Left ventricle myocardium inferior (tissue), 1 donor: ENCODE results near the gene THAP3. TPM values are rescaled to one million over a fixed set of nuclear protein-coding genes. Genes with fewer than 3 reads are reported as not detected.

Experiments
- DNase-seq: peaks from one replicate; pipeline ENCODE4 v3.0.0-alpha.2; 2020
- H3K27ac ChIP-seq: fragments of 200-600 bp; replicated peaks from 2 replicates; pipeline ENCODE4 v1.8.0; 2021
- H3K27me3 ChIP-seq: fragments of 200-600 bp; 2 replicates; pipeline ENCODE4 v1.8.0; 2021; ENCODE audit warnings: low read depth
- H3K36me3 ChIP-seq: fragments of 200-600 bp; 2 replicates; pipeline ENCODE4 v1.8.0; 2021
- H3K4me1 ChIP-seq: fragments of 200-600 bp; 2 replicates; pipeline ENCODE4 v1.8.0; 2021
- H3K4me3 ChIP-seq: fragments of 200-600 bp; 2 replicates; pipeline ENCODE4 v1.8.0; 2021; ENCODE audit warnings: mild to moderate bottlenecking, moderate library complexity
- H3K9me3 ChIP-seq: fragments of 200-600 bp; replicated peaks from 2 replicates; pipeline ENCODE4 v1.8.0; 2021
- intact Hi-C: fragments of 100-400 bp; cut with micrococcal nuclease; formaldehyde crosslinking; loops from one replicate; pipeline ENCODE4 v1.11.0; 2022
- long read RNA-seq: library from polyadenylated mRNA; unstranded; transcript quantifications from one replicate; pipeline ENCODE4 v2.0.0, GENCODE V29; 2021
- total RNA-seq: library from RNA; stranded (reverse); fragmentation: NEBNext Ultra II Directional; extraction: Animal tissue kit (Norgen Biotek cat#: 25700); gene quantifications from one replicate; pipeline ENCODE4 v1.2.1, GENCODE V29; 2021
- TF ChIP-seq, protein P1 (sequence below): fragments of 200-600 bp; IDR thresholded peaks from 2 replicates; pipeline ENCODE4 v1.8.0; 2021; ENCODE audit warnings: antibody characterized with exemption, mild to moderate bottlenecking, borderline replicate concordance
- donor health status: DM: no; HTN: yes; CAD: no; lungs with severe emphysema.

The THAP3 gene, protein sequence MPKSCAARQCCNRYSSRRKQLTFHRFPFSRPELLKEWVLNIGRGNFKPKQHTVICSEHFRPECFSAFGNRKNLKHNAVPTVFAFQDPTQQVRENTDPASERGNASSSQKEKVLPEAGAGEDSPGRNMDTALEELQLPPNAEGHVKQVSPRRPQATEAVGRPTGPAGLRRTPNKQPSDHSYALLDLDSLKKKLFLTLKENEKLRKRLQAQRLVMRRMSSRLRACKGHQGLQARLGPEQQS
- 14.9 TPM for total RNA-seq
- long read RNA-seq, partial matches to known transcripts, result 20 of 29 reads
- long read RNA-seq, other reads (novel, unspliced or antisense), result 5 of 29 reads

DNA sequence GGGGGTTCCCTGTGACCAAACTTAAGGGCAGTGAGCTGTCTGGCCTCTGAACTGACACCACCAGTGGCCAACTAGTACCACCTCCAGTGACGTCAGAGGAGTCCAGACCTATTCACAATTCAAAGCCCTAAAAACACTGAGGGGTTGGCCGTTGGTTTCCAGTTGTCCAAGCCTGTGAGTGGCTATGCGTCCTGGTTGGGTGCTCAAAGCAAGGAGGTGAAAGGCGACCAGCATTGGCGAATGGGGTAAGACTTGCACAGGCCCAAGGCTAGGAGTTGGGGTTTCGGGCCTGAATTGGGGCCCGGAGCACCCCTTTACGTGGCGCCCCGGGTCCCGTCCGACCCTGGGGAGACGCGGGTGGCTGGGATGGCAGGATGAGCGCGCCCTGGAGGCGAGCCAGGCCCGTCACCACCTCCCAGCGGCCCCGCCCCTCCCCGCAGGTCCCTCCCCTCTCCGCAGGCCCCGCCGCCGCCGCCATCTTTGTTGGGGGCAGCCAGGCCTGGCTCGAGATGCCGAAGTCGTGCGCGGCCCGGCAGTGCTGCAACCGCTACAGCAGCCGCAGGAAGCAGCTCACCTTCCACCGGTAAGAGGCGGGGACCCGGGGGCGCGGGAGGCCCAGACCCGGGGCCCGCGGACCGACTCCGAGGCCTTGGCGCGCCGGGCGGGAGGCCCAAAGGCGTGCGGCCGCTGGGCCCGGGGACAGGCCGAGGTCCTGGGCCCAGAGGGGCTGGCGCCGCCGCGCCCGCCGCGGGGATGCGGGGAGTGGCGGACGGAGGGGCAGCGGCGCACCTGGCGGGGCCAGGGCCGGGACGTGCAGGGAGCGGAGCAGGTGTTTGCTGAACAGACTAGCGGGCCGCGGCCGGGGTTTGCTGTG lies at the start of gene THAP3:
Gene THAP3, plus strand, starts transcription at position 159 of the 874 bp plus-strand sequence. Its CDS starts 351 bp downstream, at position 510.
- TF ChIP-seq, protein P1, sequence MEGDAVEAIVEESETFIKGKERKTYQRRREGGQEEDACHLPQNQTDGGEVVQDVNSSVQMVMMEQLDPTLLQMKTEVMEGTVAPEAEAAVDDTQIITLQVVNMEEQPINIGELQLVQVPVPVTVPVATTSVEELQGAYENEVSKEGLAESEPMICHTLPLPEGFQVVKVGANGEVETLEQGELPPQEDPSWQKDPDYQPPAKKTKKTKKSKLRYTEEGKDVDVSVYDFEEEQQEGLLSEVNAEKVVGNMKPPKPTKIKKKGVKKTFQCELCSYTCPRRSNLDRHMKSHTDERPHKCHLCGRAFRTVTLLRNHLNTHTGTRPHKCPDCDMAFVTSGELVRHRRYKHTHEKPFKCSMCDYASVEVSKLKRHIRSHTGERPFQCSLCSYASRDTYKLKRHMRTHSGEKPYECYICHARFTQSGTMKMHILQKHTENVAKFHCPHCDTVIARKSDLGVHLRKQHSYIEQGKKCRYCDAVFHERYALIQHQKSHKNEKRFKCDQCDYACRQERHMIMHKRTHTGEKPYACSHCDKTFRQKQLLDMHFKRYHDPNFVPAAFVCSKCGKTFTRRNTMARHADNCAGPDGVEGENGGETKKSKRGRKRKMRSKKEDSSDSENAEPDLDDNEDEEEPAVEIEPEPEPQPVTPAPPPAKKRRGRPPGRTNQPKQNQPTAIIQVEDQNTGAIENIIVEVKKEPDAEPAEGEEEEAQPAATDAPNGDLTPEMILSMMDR, result no peak
- intact Hi-C loops, result no loop called here
- Histone ChIP-seq H3K9me3 (no peaks in the 10 kb centered on the region), H3K27me3 (no peaks in the 10 kb centered on the region), H3K4me3 (peak within 1 kb of the TSS; percentile 88), H3K36me3 (peaks cover 62% of the 10 kb centered on the region), H3K27ac (peak within 1 kb of the TSS; percentile 90), H3K4me1 (peaks cover 37% of the 10 kb centered on the region)
- peak; percentile 90 for DNase-seq

DNA sequence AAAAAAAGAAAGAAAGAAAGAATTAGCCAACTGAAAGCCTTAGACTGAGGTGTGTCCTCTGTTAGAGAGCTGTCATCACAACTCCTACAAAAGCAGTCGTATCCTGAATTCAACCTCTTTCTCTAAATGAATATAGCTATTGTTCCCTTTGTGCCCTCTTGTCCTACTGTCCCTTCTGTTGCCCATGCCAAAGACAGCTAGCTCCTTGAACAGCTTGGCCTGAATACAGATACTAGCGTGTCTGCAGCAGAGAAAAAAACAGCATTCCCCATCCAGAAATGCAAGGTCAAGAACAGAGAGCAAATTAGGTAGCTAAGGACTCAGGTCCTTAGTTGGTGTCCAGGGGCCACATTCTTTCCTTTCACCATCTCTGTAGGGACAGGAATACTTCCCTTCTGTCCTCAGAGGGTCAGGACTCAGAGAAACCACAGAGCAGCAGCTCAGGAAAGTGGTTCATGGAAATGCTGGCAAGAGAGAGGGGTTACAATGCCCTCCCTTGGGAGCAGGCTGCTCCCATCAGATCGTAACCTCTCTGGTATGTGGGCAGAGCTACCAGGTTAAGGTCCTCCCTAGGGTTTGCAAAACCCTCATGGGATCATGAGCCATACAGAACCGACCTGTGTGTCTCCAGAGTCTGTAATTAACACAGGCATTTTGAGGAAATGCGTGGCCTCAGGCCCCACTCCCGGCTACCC lies 46.7 kb upstream of the THAP3 start:
- Histone ChIP-seq H3K36me3 (no peaks in the 10 kb centered on the region), H3K27me3 (no peaks in the 10 kb centered on the region), H3K4me3 (no peak overlapping the region), H3K9me3 (no peaks in the 10 kb centered on the region), H3K4me1 (peaks cover 51% of the 10 kb centered on the region), H3K27ac (peak overlapping the region; percentile 93)
- TF ChIP-seq, protein P1, result no peak
- no peak for DNase-seq
- intact Hi-C loops, result no loop called here

DNA sequence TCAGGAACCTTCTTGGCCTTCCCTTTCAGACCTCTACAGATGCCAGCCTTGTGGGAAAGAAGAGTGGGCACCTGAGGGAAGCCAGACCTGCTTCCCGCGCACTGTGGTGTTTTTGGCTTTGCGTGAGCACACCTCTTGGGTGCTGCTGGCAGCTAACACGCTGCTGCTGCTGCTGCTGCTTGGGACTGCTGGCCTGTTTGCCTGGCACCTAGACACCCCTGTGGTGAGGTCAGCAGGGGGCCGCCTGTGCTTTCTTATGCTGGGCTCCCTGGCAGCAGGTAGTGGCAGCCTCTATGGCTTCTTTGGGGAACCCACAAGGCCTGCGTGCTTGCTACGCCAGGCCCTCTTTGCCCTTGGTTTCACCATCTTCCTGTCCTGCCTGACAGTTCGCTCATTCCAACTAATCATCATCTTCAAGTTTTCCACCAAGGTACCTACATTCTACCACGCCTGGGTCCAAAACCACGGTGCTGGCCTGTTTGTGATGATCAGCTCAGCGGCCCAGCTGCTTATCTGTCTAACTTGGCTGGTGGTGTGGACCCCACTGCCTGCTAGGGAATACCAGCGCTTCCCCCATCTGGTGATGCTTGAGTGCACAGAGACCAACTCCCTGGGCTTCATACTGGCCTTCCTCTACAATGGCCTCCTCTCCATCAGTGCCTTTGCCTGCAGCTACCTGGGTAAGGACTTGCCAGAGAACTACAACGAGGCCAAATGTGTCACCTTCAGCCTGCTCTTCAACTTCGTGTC lies 45.9 kb upstream of the THAP3 start:
- Histone ChIP-seq H3K27ac (peak overlapping the region; percentile 93), H3K4me1 (peaks cover 52% of the 10 kb centered on the region), H3K4me3 (peak overlapping the region; percentile 96), H3K36me3 (no peaks in the 10 kb centered on the region), H3K27me3 (no peaks in the 10 kb centered on the region), H3K9me3 (no peaks in the 10 kb centered on the region)
- TF ChIP-seq, protein P1, result no peak
- no peak for DNase-seq
- intact Hi-C loops, result no loop called here

DNA sequence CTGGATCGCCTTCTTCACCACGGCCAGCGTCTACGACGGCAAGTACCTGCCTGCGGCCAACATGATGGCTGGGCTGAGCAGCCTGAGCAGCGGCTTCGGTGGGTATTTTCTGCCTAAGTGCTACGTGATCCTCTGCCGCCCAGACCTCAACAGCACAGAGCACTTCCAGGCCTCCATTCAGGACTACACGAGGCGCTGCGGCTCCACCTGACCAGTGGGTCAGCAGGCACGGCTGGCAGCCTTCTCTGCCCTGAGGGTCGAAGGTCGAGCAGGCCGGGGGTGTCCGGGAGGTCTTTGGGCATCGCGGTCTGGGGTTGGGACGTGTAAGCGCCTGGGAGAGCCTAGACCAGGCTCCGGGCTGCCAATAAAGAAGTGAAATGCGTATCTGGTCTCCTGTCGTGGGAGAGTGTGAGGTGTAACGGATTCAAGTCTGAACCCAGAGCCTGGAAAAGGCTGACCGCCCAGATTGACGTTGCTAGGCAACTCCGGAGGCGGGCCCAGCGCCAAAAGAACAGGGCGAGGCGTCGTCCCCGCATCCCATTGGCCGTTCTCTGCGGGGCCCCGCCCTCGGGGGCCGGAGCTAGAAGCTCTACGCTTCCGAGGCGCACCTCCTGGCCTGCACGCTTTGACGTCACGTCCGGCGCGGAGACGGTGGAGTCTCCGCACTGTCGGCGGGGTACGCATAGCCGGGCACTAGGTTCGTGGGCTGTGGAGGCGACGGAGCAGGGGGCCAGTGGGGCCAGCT lies 45.1 kb upstream of the THAP3 start, which contains the start of gene ZBTB48:
Gene ZBTB48, plus strand, starts transcription at position 621 of the 745 bp plus-strand sequence. CDS start 616 bp downstream, outside the sequence.
- Histone ChIP-seq H3K27me3 (no peaks in the 10 kb centered on the region), H3K27ac (peak within 1 kb of the TSS; percentile 93), H3K9me3 (no peaks in the 10 kb centered on the region), H3K4me3 (peak within 1 kb of the TSS; percentile 96), H3K36me3 (no peaks in the 10 kb centered on the region), H3K4me1 (peaks cover 60% of the 10 kb centered on the region)
- TF ChIP-seq, protein P1, result no peak
- intact Hi-C loops, result no loop called here
- peak; percentile 100 for DNase-seq
